ENCODE measurements around the gene GPR107.

- TF ChIP-seq POLR2A (IDR thresholded peaks at IDR 0.05) (no peak), CTCF (IDR thresholded peaks at IDR 0.05 in 4 of 5, conservative IDR thresholded peaks at IDR 0.05 in 1 of 5) (no peak)
These were observed 63.7 kb downstream of the GPR107 start for GRCh38 chr9:130117376-130117775.
